GM18519 (cell line): ENCODE measurements around the gene ZNF319.

ENCODE experiments used
- ATAC-seq: cut with Tn5 transposase; IDR thresholded peaks from one replicate; pipeline ENCODE4 v1.9.1; 2021; ENCODE audit warnings: mild to moderate bottlenecking, moderate library complexity; ENCODE audit not compliant: unreplicated experiment, low FRiP score

The ZNF319 gene

DNA sequence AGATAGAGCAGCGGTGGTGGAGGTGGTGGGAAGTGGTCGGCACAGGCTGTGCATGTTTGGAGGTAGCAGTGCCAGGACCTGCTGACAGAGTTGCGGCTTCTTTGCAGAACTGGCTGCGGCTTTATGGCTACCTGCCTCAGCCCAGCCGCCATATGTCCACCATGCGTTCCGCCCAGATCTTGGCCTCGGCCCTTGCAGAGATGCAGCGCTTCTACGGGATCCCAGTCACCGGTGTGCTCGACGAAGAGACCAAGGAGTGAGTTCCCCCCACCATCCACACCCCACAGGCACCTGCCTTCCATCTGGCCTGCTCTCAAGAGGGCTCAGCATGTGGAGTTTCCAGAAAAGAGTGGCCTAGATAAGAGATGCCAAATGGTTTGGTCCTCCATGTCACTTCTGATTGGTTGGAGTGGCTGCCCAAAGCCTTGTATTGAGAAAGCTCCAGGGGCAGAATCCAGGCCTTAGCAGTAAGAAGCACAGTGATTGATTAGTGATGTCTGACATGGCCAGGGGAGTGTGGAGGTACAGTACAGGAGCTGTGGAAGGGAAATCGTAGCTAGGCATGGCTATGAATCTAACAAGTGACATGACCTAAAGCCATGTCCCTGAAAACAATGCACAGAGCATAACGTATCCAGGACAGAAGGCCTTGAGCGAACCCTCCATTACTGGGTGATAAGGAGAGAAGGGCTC, 37.0 kb upstream of the ZNF319 start:
- no peak for ATAC-seq

- no peak for ATAC-seq
Observed at GRCh38 chr16:58036943-58037342, 36.5 kb upstream of the ZNF319 start.

GRCh38 chr16:58035356-58036170, 35.1 kb upstream of the ZNF319 start:
- no peak for ATAC-seq

DNA sequence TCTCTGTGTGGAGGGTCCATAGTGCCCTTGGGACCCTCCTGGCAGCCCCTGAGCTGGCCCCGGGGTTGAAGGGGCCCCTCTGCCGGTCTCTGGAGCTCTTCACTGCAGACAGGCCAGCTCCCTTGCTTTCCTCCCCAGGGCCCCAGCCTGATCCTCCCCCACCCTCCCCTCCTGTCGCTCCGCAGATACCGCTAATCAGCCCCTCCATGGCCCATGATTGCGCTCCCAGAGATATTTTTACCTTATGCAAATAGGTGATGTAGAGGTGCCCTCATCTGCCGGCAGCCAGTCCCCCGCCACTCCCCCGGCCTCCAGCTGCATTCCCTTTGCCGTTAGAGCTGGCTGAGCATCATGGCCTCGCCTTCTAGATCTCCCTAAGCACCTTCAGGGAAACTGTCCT, 34.3 kb upstream of the ZNF319 start:
- ATAC-seq: no peak

GRCh38 chr16:58034128-58034685, 33.7 kb upstream of the ZNF319 start:
- no peak for ATAC-seq

GRCh38 chr16:58032710-58033293, 32.3 kb upstream of the ZNF319 start:
- ATAC-seq: no peak

DNA sequence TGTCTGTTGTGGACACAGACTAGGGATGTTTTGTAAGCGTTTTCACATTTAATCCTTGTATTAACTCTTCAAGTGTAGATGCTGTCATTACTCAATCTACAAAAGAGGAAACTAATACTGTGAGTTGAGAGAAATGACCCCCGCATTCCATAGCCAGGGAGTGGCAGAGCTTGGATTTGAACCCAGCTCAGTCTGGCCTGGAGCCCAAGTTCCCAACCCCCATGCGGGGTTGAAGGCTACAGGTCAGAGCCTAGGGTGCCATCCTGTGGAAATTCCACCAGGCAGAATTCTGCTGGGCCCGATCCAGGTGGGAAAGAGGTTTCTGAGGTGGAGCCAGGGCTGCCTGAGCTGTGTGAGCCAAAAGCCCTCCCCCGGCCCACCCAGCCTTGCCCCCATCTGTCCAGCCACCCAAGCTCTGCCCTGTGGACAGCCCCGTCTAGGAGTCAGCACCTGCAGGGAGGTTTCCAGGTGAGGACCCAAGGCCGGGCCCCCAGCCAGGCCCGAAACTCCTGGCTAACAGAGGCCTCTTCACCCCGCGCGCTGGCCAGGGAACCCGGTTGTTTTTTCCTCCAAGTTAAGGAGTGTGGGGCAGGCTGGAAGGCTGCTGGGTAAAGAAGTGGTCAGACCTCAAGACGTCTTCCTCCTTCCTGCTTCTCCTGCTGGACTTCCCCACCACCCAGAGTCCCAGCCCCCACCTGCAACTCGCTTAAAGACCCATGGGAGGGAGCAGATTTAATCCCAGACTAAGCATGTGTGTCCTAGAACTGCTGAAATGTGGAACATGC, 30.7 kb upstream of the ZNF319 start:
- ATAC-seq: no peak

DNA sequence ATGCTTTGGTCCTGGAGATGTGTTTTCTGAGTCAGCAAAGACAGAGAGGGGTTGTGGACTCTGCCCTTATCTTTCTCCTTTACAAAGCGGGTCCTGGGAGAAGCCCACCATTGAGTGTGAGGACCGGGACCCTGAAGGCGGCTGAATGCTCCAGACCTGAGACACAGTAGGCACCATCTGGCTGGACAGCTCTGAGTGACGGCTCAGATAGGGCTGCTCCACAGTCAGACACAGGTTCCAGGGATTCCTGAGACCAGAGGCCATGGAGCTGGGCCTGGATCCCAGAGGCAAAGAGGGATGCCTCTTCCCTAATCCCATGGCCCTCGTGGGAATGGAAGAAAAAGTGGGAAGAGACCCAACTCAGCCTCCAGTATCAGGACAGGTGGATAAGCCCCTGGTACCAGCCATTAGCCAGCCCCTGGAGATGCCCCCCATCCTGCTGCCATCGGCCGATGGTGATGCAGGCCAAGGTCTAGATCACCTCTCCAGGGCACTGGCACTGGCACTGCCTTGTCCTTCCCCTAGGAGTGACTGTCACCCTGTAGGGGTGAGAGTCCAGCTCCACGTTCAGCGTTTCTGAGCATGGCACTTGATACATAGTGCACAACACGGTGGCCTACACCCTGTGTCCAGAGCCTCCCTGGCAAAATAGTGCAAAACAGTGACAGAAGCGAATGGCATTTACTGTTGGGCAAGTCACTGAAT, 29.8 kb upstream of the ZNF319 start:
- no peak for ATAC-seq

DNA sequence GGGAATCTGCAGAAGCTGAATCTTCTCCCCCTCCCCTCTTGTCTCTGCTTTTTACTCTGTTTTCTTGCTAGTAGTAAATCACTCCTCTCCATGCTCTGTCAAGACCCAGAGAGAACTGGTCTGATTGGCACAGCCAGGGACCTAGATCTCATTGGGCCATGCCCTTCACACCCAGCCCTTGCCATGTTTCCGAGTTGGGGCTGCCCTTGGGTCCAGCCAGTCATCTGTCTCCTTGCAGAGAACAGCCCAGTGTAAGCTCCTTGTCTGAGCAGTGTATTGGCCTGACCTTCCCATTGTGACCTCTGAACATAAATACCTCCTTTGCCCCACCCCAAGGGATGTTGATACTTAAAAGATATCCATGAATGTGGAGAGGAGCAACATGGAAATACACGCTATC, 28.9 kb upstream of the ZNF319 start:
- ATAC-seq: no peak

DNA sequence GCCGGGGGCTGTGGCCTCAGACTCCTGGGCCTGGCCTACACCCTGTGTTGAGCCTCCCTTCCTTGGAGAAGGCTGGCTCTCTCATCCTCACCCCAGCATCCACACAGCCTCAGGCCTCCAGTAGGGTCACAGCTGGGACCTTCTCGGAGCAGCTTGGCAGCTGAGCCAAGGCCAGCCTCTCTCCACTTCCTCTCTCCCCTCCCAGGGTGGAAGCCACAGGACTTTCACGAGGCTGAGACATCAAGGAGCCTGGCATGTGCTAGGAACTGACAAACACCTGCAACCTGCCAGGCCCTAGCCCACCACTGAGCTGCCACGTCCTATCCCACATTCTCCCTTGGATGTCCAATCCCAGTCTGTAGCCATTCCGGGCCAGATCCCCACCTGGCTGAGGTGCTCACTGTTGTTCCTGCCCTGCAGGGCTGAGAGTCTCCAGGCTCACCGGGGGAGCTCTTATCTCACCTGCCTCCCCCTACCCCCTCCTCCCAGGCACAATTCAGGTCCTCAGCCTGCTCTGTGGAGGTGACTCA, 28.1 kb upstream of the ZNF319 start:
- no peak for ATAC-seq

GRCh38 chr16:58027916-58028455, 27.5 kb upstream of the ZNF319 start:
- no peak for ATAC-seq

- ATAC-seq: no peak
Observed at GRCh38 chr16:58027161-58027915, 26.9 kb upstream of the ZNF319 start.

DNA sequence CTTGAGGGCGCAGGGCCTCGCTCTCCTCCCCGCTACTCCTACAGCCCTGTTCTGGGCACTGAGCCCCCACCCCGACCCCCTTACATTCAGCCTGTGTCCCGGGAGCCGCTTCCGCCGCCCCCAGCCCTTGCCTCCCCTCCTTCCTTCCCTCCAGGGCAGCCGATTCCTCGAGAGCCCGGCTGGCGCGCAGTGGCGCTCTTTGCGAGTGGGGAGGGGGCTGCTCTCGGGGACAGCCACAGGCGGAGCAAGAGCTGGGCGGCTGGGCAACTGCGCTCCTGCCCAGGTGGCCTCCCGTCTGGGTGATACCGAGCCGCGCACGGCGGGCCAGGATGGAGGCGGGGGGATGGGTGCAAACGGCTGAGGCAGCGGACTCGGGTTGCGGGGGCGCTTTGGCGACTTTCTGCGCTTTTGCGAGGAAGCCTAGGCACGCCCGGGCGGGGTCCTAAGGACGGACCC, 26.3 kb upstream of the ZNF319 start:
- no peak for ATAC-seq

- ATAC-seq: no peak
Observed at GRCh38 chr16:58026139-58026704, 25.8 kb upstream of the ZNF319 start.

GRCh38 chr16:58025351-58026138, 25.1 kb upstream of the ZNF319 start, which contains the start of gene MMP15:
Gene MMP15 (plus strand): TSS chr16:58025754. CDS start chr16:58026351, 597 bp downstream.
- no peak for ATAC-seq

DNA sequence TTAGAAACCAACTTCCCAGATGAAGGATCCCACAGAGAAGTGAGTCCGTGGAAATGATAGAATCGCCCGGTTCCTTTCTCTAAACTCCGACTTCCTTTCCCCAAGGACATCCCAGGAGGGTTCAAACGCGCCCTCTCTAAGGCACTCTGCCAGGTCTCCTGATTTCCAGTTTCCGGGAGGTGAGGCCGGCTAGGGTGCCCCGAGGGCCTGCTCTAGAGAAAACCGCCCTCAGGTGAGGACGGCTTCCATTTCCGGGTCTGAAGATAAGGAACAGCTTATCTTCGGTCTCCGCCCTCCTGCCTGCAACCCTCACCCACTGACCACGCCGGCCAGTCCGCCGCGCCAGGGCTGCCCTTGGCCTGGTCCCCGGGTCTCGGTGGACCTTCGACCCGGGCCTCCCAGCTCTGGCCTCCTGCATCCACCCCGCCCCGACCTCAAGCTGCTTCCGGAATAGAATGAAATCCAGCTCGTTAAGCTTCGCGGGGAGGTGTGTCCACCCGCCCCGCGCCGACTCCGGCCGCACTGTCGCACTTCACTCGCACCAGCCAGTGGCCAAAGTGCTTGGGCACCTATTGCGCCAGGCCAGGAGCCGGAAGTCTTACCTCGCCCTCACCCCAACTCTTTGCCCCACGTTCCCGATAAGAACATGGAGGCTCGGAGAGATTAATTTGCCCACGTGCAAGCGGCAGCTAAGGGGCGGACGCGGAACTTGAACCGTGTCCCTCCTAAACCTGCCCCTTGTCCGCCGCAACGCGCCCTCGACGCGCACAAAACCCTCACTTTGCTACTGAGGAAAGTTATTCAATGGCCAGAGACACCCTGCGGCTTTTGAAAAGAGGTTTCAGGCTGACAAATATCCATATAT, 24.2 kb upstream of the ZNF319 start:
- no peak for ATAC-seq
